Small intestine (tissue), 7 donors: ENCODE results near the gene FAM43B. TPM values are rescaled to one million over a fixed set of nuclear protein-coding genes. Genes with fewer than 3 reads are reported as not detected.

Experiments
- DNase-seq, 2 donors: peaks; one replicate each; pipeline versions ENCODE4 v3.0.0 to v3.0.0-alpha.2; 2013
- FAIRE-seq: peaks from 2 replicates; lab custom pipeline; 2012; peaks lifted over from hg19 to GRCh38; lab: Jason Lieb, UNC
- H3K27ac ChIP-seq, 3 donors: one replicate each; pipeline ENCODE4 v1.5.1; 2013; ENCODE audit warnings: low read length in 2 of 3, mild to moderate bottlenecking in 2 of 3, control low read depth in 1 of 3, inconsistent platforms in 1 of 3, low read depth in 1 of 3, moderate library complexity in 1 of 3
- H3K27me3 ChIP-seq, 3 donors: one replicate each; pipeline ENCODE4 v1.6.1; 2013; ENCODE audit warnings: low read length in 3 of 3, inconsistent platforms in 1 of 3; ENCODE audit not compliant: control insufficient read depth in 3 of 3, insufficient read depth in 3 of 3
- H3K36me3 ChIP-seq, 3 donors: one replicate each; pipeline ENCODE4 v1.6.1; 2013; ENCODE audit warnings: low read length in 3 of 3, inconsistent platforms in 1 of 3, low read depth in 1 of 3, mild to moderate bottlenecking in 1 of 3, moderate library complexity in 1 of 3; ENCODE audit not compliant: control insufficient read depth in 3 of 3, insufficient read depth in 2 of 3
- H3K4me1 ChIP-seq, 3 donors: one replicate each; pipeline ENCODE4 v1.6.1; 2013; ENCODE audit warnings: low read length in 2 of 3, inconsistent platforms in 1 of 3, low read depth in 1 of 3, mild to moderate bottlenecking in 1 of 3, moderate library complexity in 1 of 3; ENCODE audit not compliant: control insufficient read depth in 3 of 3, insufficient read depth in 2 of 3
- H3K4me3 ChIP-seq, 3 donors: one replicate each; pipeline ENCODE4 v1.5.1; 2013; ENCODE audit warnings: low read length in 3 of 3, control low read depth in 1 of 3, inconsistent platforms in 1 of 3, low read depth in 1 of 3, mild to moderate bottlenecking in 1 of 3, moderate library complexity in 1 of 3
- H3K9me3 ChIP-seq, 2 donors: one replicate each; pipeline ENCODE4 v1.6.1; 2013; ENCODE audit warnings: low read depth in 1 of 2, low read length in 1 of 2; ENCODE audit not compliant: control insufficient read depth in 2 of 2, insufficient read depth in 1 of 2
- WGBS, 3 donors: extraction: QIAGEN DNeasy Blood & Tissue Kit; methylation state at CpG; one replicate each; pipeline ENCODE4 v1.1.7; 2013; 5-methylcytosine and 5-hydroxymethylcytosine counted together
- polyA plus RNA-seq, 4 donors: library from polyadenylated mRNA; stranded (reverse) in 3 of 4; unstranded in 1 of 4; fragments of 200-250 nt in 3 of 4; fragments of 120-200 nt in 1 of 4; gene quantifications; one replicate each; pipeline versions ENCODE4 v1.2.1 to v1.2.3, GENCODE V29; 2013
- donor health status: healthy with polysubstance abuse.
- donor health status: control.
- donor health status: control.
- donor health status: Bipolar disorder and iron deficiency.
- donor health status: healthy.

FAM43B gene
- polyA plus RNA-seq, 4 donors, result 0.16 to 0.75 (median 0.27) TPM; not detected in 1

GRCh38 chr1:20578062-20578461, 25.7 kb downstream of the FAM43B start:
- Histone ChIP-seq H3K36me3 (no peaks in the 10 kb centered on the region), H3K27ac (no peak overlapping the region), H3K4me3 (no peak overlapping the region), H3K9me3 (no peaks in the 10 kb centered on the region), H3K4me1 (no peaks in the 10 kb centered on the region), H3K27me3 (no peaks in the 10 kb centered on the region)
- no peak for DNase-seq
- 76 to 84% (median 80%) methylated on average over 3 of the region's 3 CpGs for WGBS, 3 donors
- no peak for FAIRE-seq

- Histone ChIP-seq H3K27me3 (no peaks in the 10 kb centered on the region), H3K9me3 (no peaks in the 10 kb centered on the region), H3K4me3 (no peak overlapping the region), H3K36me3 (no peaks in the 10 kb centered on the region), H3K4me1 (no peaks in the 10 kb centered on the region), H3K27ac (no peak overlapping the region)
- no peak for DNase-seq
- WGBS, 3 donors, result 67 to 78% (median 71%) methylated on average over 13 of the region's 13 CpGs
- no peak for FAIRE-seq
Measured at GRCh38 chr1:20578721-20579395, 26.5 kb downstream of the FAM43B start.

- no peak for DNase-seq
- no peak overlapping the region for H3K4me3 ChIP-seq
- 51 to 58% (median 54%) methylated on average over 2 of the region's 2 CpGs for WGBS, 3 donors
- peaks cover 0 to 5% of the 10 kb centered on the region in 2 donors for H3K9me3 ChIP-seq
- no peak for FAIRE-seq
- no peaks in the 10 kb centered on the region for H3K36me3 ChIP-seq
- H3K4me1 ChIP-seq, result peaks cover 0 to 3% (median 0%) of the 10 kb centered on the region in 3 donors
- no peak overlapping the region for H3K27ac ChIP-seq
- H3K27me3 ChIP-seq, result peaks cover 0 to 22% (median 8%) of the 10 kb centered on the region in 3 donors
Measured at GRCh38 chr1:20584890-20585289, 32.5 kb downstream of the FAM43B start.

GRCh38 chr1:20586953-20587660, 34.7 kb downstream of the FAM43B start:
- no peak for FAIRE-seq
- H3K36me3 ChIP-seq, result no peaks in the 10 kb centered on the region
- H3K4me3 ChIP-seq, result no peak overlapping the region
- 63 to 76% (median 68%) methylated on average over 9 to 10 of the region's 10 CpGs for WGBS, 3 donors
- no peak overlapping the region for H3K27ac ChIP-seq
- peaks cover 0 to 3% (median 0%) of the 10 kb centered on the region in 3 donors for H3K4me1 ChIP-seq
- peaks cover 0 to 5% of the 10 kb centered on the region in 2 donors for H3K9me3 ChIP-seq
- H3K27me3 ChIP-seq, result peaks cover 0 to 39% (median 20%) of the 10 kb centered on the region in 3 donors
- DNase-seq, result no peak

- H3K9me3 ChIP-seq, result peaks cover 0 to 5% of the 10 kb centered on the region in 2 donors
- no peak overlapping the region for H3K4me3 ChIP-seq
- FAIRE-seq (no peak), DNase-seq (peak in 1 of 2 donors; percentile 39)
- no peak overlapping the region for H3K27ac ChIP-seq
- H3K27me3 ChIP-seq, result peaks cover 0 to 39% (median 20%) of the 10 kb centered on the region in 3 donors
- 42 to 44% (median 43%) methylated on average over 2 of the region's 2 CpGs for WGBS, 3 donors
- no peaks in the 10 kb centered on the region for H3K36me3 ChIP-seq
- H3K4me1 ChIP-seq, result peaks cover 0 to 3% (median 0%) of the 10 kb centered on the region in 3 donors
Measured at GRCh38 chr1:20587661-20588053, 35.3 kb downstream of the FAM43B start.

GRCh38 chr1:20588634-20589225, 36.4 kb downstream of the FAM43B start, which contains the start of gene CDA:
Gene CDA (plus strand): TSS chr1:20589097. CDS start chr1:20589130, 33 bp downstream.
- FAIRE-seq, result no peak
- H3K4me3 ChIP-seq, result peak within 1 kb of the TSS in 2 of 3 donors; percentile 10 to 22

GRCh38 chr1:20589331-20590278, 37.2 kb downstream of the FAM43B start:
- H3K27me3 ChIP-seq, result peaks cover 0 to 41% (median 20%) of the 10 kb centered on the region in 3 donors
- H3K4me1 ChIP-seq, result peaks cover 0 to 3% (median 0%) of the 10 kb centered on the region in 3 donors
- peak overlapping the region in 1 of 3 donors; percentile 60 for H3K27ac ChIP-seq
- H3K36me3 ChIP-seq, result no peaks in the 10 kb centered on the region
- DNase-seq, result no peak
- no peak for FAIRE-seq
- peaks cover 0 to 5% of the 10 kb centered on the region in 2 donors for H3K9me3 ChIP-seq
- WGBS, 3 donors, result 15 to 22% (median 22%) methylated on average over 23 to 24 of the region's 24 CpGs
- H3K4me3 ChIP-seq, result peak overlapping the region in 2 of 3 donors; percentile 10 to 22

More at GRCh38 chr1:20588634-20589225, 36.4 kb downstream of the FAM43B start, which contains the start of gene CDA:
- Histone ChIP-seq H3K4me1 (peaks cover 0 to 3% (median 0%) of the 10 kb centered on the region in 3 donors), H3K36me3 (no peaks in the 10 kb centered on the region), H3K9me3 (peaks cover 0 to 5% of the 10 kb centered on the region in 2 donors), H3K27ac (peak within 1 kb of the TSS in 1 of 3 donors; percentile 60), H3K27me3 (peaks cover 0 to 41% (median 20%) of the 10 kb centered on the region in 3 donors)
- peak; percentile 40 to 77 for DNase-seq
- 15 to 26% (median 24%) methylated on average over 11 of the region's 11 CpGs for WGBS, 3 donors
